ENCODE measurements around the gene LIPF. TPM values are rescaled to one million over a fixed set of nuclear protein-coding genes. Genes with fewer than 3 reads are reported as not detected.

Gene LIPF
- total RNA-seq, 1 experiment from 2014 or later = not detected

DNA sequence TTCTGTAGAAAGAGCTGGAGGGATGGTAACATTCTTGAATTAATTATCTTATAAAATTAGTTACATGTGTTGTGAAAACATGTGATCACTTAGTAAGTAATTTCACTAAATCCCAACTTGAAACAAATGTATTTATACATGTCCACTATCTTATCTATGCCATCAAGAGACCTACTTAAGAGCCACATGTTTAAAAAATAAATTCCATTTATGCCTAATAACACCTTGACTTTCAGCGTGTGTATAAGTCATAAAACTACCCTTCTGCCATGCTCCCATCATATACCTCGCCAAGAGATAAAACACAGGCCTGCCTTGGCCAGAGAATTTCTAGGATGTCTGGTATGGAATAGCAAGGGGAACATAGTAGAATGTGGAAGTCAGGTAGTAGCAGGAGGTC lies 40.4 kb upstream of the LIPF start (continued):
- no peak for TF ChIP-seq EGR1 (IDR thresholded peaks at IDR 0.05; ENCODE audit: low read depth)

DNA sequence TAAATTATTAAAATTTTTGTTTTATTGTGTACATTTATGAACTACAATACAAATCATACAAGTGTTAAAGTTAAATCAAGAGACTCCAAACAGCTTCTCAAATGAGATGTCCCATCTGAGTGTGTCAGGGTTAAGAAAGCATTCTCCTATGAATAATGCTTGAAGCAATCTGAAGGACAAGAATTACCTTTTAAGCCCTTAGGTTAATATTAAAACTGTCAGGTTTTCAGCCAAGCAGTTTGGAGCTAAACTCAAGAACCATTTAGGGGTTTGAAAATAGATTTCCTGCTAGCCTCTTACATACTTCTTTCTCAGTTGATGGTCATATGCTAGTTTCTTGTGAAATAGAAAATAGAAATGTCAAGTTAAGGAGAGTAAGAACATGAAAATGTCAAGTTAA lies 39.4 kb upstream of the LIPF start:
- DNase-seq (ENCODE audit: low read depth, low spot score) (no peak), ATAC-seq (no peak)
- Histone ChIP-seq H3K4me1 (ENCODE audit: control insufficient read depth in 1 of 2, insufficient read depth in 2 of 2, low read length in 2 of 2) (no peaks in the 10 kb centered on the region), H4K20me1 (ENCODE audit: insufficient read depth) (no peaks in the 10 kb centered on the region), H3K9me2 (ENCODE audit: insufficient read depth) (no peaks in the 10 kb centered on the region), H3K4me2 (ENCODE audit: low read length) (no peak overlapping the region), H3K36me3 (ENCODE audit: control insufficient read depth in 1 of 2, insufficient read depth in 2 of 2, low read length in 2 of 2) (no peaks in the 10 kb centered on the region), H3K27ac (ENCODE audit: low read depth, low read length) (no peak overlapping the region), H3K4me3 (replicated peaks in 1 of 2; ENCODE audit: low read depth in 1 of 2, low read length in 2 of 2) (no peak overlapping the region), H3K27me3 (ENCODE audit: insufficient read depth, low read length) (no peaks in the 10 kb centered on the region), H3K79me2 (ENCODE audit: insufficient read depth, low read length) (no peaks in the 10 kb centered on the region), H2AFZ (ENCODE audit: low read depth, low read length, poor library complexity, severe bottlenecking) (no peak overlapping the region), H3K9me3 (ENCODE audit: control insufficient read depth in 1 of 2, insufficient read depth in 1 of 2, low read depth in 1 of 2, low read length in 2 of 2) (no peaks in the 10 kb centered on the region), H3K9ac (ENCODE audit: low read length) (no peak overlapping the region)
- intact Hi-C loops (cut with micrococcal nuclease) = no loop called here
- RAD21 ChIA-PET (ENCODE audit: low non-redundant PET in 1 of 2, low total read pairs in 2 of 2, uncharacterized antibody in 2 of 2, unreplicated experiment in 2 of 2) = no interaction called here
- TF ChIP-seq TCF7L2 (IDR thresholded peaks at IDR 0.05; ENCODE audit: borderline replicate concordance, extremely low read depth, insufficient read depth, insufficient read length) (no peak), FOSL1 (IDR thresholded peaks at IDR 0.05; ENCODE audit: low read depth) (no peak), EZH2 (IDR thresholded peaks at IDR 0.05) (no peak), ZFX (IDR thresholded peaks at IDR 0.05) (no peak), POLR2A (IDR thresholded peaks at IDR 0.05; ENCODE audit: borderline replicate concordance, extremely low read depth, insufficient read depth, insufficient read length) (no peak), SRF (IDR thresholded peaks at IDR 0.05; ENCODE audit: low read depth) (no peak), EZH2phosphoT487 (IDR thresholded peaks at IDR 0.05; ENCODE audit: borderline replicate concordance) (no peak), SIN3A (IDR thresholded peaks at IDR 0.05; ENCODE audit: low read depth) (no peak), YY1 (IDR thresholded peaks at IDR 0.05; ENCODE audit: extremely low read depth, insufficient replicate concordance, low read depth, low read length) (no peak)
- TF ChIP-seq, protein P1, sequence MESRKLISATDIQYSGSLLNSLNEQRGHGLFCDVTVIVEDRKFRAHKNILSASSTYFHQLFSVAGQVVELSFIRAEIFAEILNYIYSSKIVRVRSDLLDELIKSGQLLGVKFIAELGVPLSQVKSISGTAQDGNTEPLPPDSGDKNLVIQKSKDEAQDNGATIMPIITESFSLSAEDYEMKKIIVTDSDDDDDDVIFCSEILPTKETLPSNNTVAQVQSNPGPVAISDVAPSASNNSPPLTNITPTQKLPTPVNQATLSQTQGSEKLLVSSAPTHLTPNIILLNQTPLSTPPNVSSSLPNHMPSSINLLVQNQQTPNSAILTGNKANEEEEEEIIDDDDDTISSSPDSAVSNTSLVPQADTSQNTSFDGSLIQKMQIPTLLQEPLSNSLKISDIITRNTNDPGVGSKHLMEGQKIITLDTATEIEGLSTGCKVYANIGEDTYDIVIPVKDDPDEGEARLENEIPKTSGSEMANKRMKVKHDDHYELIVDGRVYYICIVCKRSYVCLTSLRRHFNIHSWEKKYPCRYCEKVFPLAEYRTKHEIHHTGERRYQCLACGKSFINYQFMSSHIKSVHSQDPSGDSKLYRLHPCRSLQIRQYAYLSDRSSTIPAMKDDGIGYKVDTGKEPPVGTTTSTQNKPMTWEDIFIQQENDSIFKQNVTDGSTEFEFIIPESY (IDR thresholded peaks at IDR 0.05; ENCODE audit: extremely low read depth, insufficient replicate concordance, low read length) = no peak
- TF ChIP-seq, protein P2, sequence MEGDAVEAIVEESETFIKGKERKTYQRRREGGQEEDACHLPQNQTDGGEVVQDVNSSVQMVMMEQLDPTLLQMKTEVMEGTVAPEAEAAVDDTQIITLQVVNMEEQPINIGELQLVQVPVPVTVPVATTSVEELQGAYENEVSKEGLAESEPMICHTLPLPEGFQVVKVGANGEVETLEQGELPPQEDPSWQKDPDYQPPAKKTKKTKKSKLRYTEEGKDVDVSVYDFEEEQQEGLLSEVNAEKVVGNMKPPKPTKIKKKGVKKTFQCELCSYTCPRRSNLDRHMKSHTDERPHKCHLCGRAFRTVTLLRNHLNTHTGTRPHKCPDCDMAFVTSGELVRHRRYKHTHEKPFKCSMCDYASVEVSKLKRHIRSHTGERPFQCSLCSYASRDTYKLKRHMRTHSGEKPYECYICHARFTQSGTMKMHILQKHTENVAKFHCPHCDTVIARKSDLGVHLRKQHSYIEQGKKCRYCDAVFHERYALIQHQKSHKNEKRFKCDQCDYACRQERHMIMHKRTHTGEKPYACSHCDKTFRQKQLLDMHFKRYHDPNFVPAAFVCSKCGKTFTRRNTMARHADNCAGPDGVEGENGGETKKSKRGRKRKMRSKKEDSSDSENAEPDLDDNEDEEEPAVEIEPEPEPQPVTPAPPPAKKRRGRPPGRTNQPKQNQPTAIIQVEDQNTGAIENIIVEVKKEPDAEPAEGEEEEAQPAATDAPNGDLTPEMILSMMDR (IDR thresholded peaks at IDR 0.05 in 2 of 3, conservative IDR thresholded peaks at IDR 0.05 in 1 of 3; ENCODE audit: borderline replicate concordance in 1 of 3, insufficient read depth in 1 of 3, low read depth in 2 of 3, low read length in 2 of 3) = no peak
- TF ChIP-seq, protein P3, sequence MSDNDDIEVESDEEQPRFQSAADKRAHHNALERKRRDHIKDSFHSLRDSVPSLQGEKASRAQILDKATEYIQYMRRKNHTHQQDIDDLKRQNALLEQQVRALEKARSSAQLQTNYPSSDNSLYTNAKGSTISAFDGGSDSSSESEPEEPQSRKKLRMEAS (IDR thresholded peaks at IDR 0.05) = no peak
- TF ChIP-seq, protein P4, sequence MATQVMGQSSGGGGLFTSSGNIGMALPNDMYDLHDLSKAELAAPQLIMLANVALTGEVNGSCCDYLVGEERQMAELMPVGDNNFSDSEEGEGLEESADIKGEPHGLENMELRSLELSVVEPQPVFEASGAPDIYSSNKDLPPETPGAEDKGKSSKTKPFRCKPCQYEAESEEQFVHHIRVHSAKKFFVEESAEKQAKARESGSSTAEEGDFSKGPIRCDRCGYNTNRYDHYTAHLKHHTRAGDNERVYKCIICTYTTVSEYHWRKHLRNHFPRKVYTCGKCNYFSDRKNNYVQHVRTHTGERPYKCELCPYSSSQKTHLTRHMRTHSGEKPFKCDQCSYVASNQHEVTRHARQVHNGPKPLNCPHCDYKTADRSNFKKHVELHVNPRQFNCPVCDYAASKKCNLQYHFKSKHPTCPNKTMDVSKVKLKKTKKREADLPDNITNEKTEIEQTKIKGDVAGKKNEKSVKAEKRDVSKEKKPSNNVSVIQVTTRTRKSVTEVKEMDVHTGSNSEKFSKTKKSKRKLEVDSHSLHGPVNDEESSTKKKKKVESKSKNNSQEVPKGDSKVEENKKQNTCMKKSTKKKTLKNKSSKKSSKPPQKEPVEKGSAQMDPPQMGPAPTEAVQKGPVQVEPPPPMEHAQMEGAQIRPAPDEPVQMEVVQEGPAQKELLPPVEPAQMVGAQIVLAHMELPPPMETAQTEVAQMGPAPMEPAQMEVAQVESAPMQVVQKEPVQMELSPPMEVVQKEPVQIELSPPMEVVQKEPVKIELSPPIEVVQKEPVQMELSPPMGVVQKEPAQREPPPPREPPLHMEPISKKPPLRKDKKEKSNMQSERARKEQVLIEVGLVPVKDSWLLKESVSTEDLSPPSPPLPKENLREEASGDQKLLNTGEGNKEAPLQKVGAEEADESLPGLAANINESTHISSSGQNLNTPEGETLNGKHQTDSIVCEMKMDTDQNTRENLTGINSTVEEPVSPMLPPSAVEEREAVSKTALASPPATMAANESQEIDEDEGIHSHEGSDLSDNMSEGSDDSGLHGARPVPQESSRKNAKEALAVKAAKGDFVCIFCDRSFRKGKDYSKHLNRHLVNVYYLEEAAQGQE (IDR thresholded peaks at IDR 0.05; ENCODE audit: low read depth) = no peak
- CTCF ChIA-PET = no interaction called here
- POLR2A ChIA-PET = no interaction called here
- no TSS peak for BruUV-seq (replicated peaks)

All from HCT116 (cell line).